ENCODE results near the gene CLEC18B.
"Not testable (repeated sequence)": the region's sequence is repeated elsewhere in the genome, so short reads cannot be mapped to it uniquely, and the experiment has no call there.

Gene CLEC18B

DNA sequence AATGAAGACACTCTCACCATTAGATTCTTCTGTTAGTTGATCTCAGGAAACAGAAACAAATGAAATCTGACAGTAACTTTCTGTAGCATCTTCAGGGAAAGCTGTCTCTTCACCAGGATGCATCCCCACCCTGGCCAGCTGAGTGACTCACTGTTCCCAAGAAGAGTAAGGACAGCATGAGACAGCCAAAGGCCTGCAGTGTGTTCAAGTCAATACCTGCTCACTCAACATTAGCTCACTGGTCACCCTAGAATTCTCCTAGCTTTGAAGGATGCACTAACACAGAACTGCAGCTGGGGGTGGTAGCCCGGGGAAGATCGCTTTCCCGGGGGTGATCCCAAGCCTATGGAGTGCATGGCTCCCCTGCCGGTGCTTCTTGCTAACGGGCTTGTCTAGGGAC lies 28.2 kb upstream of the CLEC18B start:
- no peak overlapping the region for H3K27ac ChIP-seq
- H3K27me3 ChIP-seq, result no peaks in the 10 kb centered on the region
- H3K36me3 ChIP-seq, result peaks cover 72% of the 10 kb centered on the region
- H3K9me3 ChIP-seq, result no peaks in the 10 kb centered on the region
- TF ChIP-seq, protein P1, sequence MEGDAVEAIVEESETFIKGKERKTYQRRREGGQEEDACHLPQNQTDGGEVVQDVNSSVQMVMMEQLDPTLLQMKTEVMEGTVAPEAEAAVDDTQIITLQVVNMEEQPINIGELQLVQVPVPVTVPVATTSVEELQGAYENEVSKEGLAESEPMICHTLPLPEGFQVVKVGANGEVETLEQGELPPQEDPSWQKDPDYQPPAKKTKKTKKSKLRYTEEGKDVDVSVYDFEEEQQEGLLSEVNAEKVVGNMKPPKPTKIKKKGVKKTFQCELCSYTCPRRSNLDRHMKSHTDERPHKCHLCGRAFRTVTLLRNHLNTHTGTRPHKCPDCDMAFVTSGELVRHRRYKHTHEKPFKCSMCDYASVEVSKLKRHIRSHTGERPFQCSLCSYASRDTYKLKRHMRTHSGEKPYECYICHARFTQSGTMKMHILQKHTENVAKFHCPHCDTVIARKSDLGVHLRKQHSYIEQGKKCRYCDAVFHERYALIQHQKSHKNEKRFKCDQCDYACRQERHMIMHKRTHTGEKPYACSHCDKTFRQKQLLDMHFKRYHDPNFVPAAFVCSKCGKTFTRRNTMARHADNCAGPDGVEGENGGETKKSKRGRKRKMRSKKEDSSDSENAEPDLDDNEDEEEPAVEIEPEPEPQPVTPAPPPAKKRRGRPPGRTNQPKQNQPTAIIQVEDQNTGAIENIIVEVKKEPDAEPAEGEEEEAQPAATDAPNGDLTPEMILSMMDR (IDR thresholded peaks at IDR 0.05), result no peak
- no peak overlapping the region for H3K4me3 ChIP-seq (ENCODE audit: low read depth in 1 of 2, low read length in 1 of 2)
- no peaks in the 10 kb centered on the region for H3K4me1 ChIP-seq (ENCODE audit: control insufficient read depth in 1 of 2, insufficient read depth in 1 of 2, low read depth in 1 of 2, low read length in 1 of 2)

DNA sequence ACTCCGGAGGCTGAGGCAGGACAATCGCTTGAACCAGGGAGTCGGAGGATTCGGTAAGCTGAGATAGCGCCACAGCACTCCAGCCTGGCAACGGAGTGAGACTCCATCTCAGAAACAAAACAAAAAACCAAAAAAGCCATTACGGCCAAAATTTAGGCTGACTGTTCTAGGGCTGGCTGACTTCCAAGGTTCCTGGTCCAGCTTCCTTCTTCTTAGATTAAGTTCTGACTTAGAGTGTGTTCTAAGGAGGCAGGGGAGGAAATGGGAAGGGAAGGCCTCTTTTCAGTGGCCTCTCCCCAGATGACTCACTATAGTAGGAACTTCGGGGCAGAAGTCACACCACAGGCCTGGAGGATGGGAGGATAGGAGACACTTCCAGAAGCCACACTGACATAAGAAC lies 27.7 kb upstream of the CLEC18B start:
- H3K4me3 ChIP-seq (ENCODE audit: low read depth in 1 of 2, low read length in 1 of 2), result no peak overlapping the region
- TF ChIP-seq, protein P1 (IDR thresholded peaks at IDR 0.05), result no peak
- H3K36me3 ChIP-seq, result peaks cover 67% of the 10 kb centered on the region
- no peaks in the 10 kb centered on the region for H3K9me3 ChIP-seq
- no peaks in the 10 kb centered on the region for H3K4me1 ChIP-seq (ENCODE audit: control insufficient read depth in 1 of 2, insufficient read depth in 1 of 2, low read depth in 1 of 2, low read length in 1 of 2)
- no peaks in the 10 kb centered on the region for H3K27me3 ChIP-seq
- H3K27ac ChIP-seq, result no peak overlapping the region

DNA sequence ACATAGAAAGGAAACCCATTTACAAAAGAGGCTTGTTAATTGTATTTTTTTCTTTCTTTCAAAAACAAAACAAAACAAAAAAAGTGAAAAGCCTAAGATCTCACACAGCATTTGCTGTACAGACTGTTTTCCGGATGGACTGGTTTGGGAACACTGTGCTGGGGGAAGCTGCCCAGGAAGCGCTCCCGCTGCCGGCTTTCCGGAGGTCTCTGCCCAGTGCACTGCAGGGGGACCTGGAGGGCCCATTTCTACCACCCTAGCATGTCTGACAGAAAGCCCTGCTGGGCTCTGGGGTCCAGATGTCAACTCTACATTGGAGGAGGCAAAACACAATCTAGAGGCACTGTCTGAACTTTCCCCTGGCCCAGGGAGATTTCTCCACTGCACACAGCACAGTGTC lies 26.3 kb upstream of the CLEC18B start:
- Histone ChIP-seq H3K9me3 (no peaks in the 10 kb centered on the region), H3K36me3 (peaks cover 56% of the 10 kb centered on the region), H3K27me3 (no peaks in the 10 kb centered on the region), H3K27ac (no peak overlapping the region), H3K4me1 (ENCODE audit: control insufficient read depth in 1 of 2, insufficient read depth in 1 of 2, low read depth in 1 of 2, low read length in 1 of 2) (no peaks in the 10 kb centered on the region), H3K4me3 (ENCODE audit: low read depth in 1 of 2, low read length in 1 of 2) (no peak overlapping the region)
- TF ChIP-seq, protein P1 (IDR thresholded peaks at IDR 0.05), result no peak

DNA sequence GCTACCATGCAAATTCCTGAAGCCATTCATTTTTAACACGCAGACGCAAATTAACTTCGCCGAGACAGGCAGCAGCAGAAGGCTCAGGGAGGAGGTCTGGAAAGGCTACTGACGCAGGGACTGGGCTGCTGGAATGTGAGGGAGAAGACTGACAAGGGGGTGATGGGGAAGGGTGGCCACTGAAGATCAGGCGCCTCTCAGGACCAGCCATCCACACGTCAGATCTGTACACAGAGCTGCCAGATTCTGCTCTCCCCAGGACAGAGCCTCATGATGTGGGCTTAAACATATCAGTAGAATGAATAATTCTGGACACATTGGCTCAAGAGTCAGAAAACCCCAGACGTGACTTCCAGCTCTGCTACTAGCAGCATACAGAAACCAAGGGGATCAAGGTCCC lies 25.6 kb upstream of the CLEC18B start:
- Histone ChIP-seq H3K27me3 (no peaks in the 10 kb centered on the region), H3K4me1 (ENCODE audit: control insufficient read depth in 1 of 2, insufficient read depth in 1 of 2, low read depth in 1 of 2, low read length in 1 of 2) (no peaks in the 10 kb centered on the region), H3K36me3 (peaks cover 49% of the 10 kb centered on the region), H3K27ac (no peak overlapping the region), H3K9me3 (no peaks in the 10 kb centered on the region), H3K4me3 (ENCODE audit: low read depth in 1 of 2, low read length in 1 of 2) (no peak overlapping the region)
- TF ChIP-seq, protein P1 (IDR thresholded peaks at IDR 0.05), result no peak

DNA sequence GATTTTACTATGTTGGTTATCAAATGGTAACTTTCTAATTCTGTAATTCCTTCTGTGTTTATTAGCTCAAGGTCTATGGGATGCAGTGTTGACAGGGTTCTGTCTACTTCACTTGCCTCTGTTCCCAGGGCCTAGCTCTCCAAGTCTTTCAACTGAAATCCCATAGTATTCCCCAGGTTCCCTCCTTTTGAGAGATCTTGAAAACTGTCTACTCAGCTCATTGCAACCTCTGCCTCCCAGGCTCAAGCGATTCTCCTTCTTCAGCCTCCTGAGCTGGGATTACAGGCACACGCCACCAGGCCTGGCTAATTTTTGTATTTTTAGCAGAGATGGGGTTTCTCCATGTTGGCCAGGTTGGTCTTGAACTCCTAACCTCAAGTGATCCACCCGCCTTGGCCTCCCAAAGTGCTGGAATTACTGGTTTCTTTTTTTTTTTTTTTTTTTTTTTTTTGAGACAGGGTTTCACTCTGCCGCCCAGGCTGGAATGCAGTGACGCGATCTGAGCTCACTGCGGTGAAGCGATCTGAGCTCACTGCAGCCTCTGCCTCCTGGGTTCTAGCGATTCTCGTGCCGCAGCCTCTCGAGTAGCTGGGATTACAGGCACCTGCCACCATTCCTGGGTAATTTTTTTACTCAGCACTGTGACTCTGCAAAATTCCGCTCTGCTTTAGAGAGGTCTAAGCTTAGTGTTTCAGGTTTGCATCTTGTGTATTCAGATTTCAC lies 22.5 kb upstream of the CLEC18B start:
- H3K27me3 ChIP-seq; H3K27ac ChIP-seq; H3K9me3 ChIP-seq; H3K4me1 ChIP-seq (ENCODE audit: control insufficient read depth in 1 of 2, insufficient read depth in 1 of 2, low read depth in 1 of 2, low read length in 1 of 2); H3K4me3 ChIP-seq (ENCODE audit: low read depth in 1 of 2, low read length in 1 of 2): not testable (repeated sequence)
- peaks cover 22% of the 10 kb centered on the region for H3K36me3 ChIP-seq

DNA sequence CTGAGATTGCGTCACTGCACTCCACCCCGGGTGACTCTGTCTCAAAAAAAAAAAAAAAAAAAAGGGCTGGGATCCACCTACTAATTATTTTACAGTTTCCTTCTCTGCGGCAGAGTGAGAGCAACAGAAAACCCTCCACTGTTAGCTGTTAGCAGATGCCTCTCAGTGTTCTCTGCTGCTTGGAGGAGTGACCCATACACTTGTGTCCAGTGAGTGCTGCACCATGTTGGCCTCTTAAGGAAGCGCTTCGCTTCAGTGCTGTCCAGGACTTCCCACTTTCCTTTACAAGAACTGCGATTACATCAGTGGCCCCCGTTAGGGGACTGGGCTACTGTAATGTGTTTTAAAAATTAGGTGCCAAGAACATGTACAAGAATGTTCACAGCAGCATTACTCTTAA lies 18.4 kb upstream of the CLEC18B start:
- Histone ChIP-seq H3K27me3 (peaks cover 4% of the 10 kb centered on the region), H3K27ac (no peak overlapping the region), H3K4me1 (ENCODE audit: control insufficient read depth in 1 of 2, insufficient read depth in 1 of 2, low read depth in 1 of 2, low read length in 1 of 2) (no peaks in the 10 kb centered on the region), H3K4me3 (ENCODE audit: low read depth in 1 of 2, low read length in 1 of 2) (no peak overlapping the region), H3K36me3 (peaks cover 4% of the 10 kb centered on the region), H3K9me3 (no peaks in the 10 kb centered on the region)
- TF ChIP-seq, protein P1 (IDR thresholded peaks at IDR 0.05), result no peak
